MCF 10A (cell line): Measurements from ENCODE around the gene TMCO4. TPM values are rescaled to one million over a fixed set of nuclear protein-coding genes. Genes with fewer than 3 reads are reported as not detected.
"Not testable (repeated sequence)": the region's sequence is repeated elsewhere in the genome, so short reads cannot be mapped to it uniquely, and the experiment has no call there.

Experiments
- Bru-seq: library from RNA; stranded (reverse); fragments of 400-500 nt; gene quantifications from one replicate; lab custom pipeline; 2021; lab: Mats Ljungman, UMichigan
- BruChase-seq, 2 experiments: library from RNA; stranded (reverse); fragments of 400-500 nt; gene quantifications; one replicate each; lab custom pipeline; 2021; lab: Mats Ljungman, UMichigan
- BruUV-seq: library from RNA; stranded (reverse); fragments of 400-500 nt; replicated peaks from 2 replicates; lab custom pipeline; 2021; lab: Mats Ljungman, UMichigan
- CTCF ChIA-PET: fragments of 300-600 bp; sonication (Branson Sonifier 250); formaldehyde crosslinking; extraction: SDS; loops from one replicate; lab custom pipeline; 2021; ENCODE audit warnings: antibody characterized with exemption, inconsistent platforms; lab: Yijun Ruan, JAX
- POLR2A ChIA-PET: fragments of 300-600, 350-650 bp; sonication (Branson Sonifier 250); formaldehyde crosslinking; extraction: SDS; loops from one replicate; lab custom pipeline; 2020; ENCODE audit warnings: antibody characterized with exemption, inconsistent platforms; lab: Yijun Ruan, JAX
- DNase-seq: peaks from one replicate; pipeline ENCODE4 v3.0.0-alpha.2; 2018; ENCODE audit not compliant: unreplicated experiment
- H3K27ac Mint-ChIP-seq: one replicate; pipeline ENCODE4 v1.8.0; 2022; ENCODE audit warnings: mild to moderate bottlenecking, low read depth, mixed read lengths; ENCODE audit not compliant: unreplicated experiment
- H3K27me3 Mint-ChIP-seq: one replicate; pipeline ENCODE4 v1.8.0; 2022; ENCODE audit warnings: mixed read lengths; ENCODE audit not compliant: insufficient read depth, unreplicated experiment
- H3K36me3 Mint-ChIP-seq: one replicate; pipeline ENCODE4 v1.8.0; 2022; ENCODE audit warnings: mild to moderate bottlenecking, moderate library complexity, mixed read lengths; ENCODE audit not compliant: insufficient read depth, unreplicated experiment
- H3K4me1 Mint-ChIP-seq: one replicate; pipeline ENCODE4 v1.8.0; 2022; ENCODE audit warnings: mixed read lengths; ENCODE audit not compliant: insufficient read depth, unreplicated experiment
- H3K4me3 Mint-ChIP-seq: one replicate; pipeline ENCODE4 v1.8.0; 2022; ENCODE audit warnings: mild to moderate bottlenecking, moderate library complexity, mixed read lengths; ENCODE audit not compliant: unreplicated experiment
- H3K9me3 Mint-ChIP-seq: one replicate; pipeline ENCODE4 v1.8.0; 2022; ENCODE audit warnings: mixed read lengths; ENCODE audit not compliant: unreplicated experiment
- intact Hi-C: fragments of 100-400 bp; cut with micrococcal nuclease; formaldehyde crosslinking; loops from 2 replicates; pipeline ENCODE4 v1.14.1; 2022
- long read RNA-seq: library from polyadenylated mRNA; stranded (forward); transcript quantifications from one replicate; pipeline ENCODE4 v2.0.0, GENCODE V29; 2022
- total RNA-seq: library from RNA; stranded (reverse); gene quantifications from 2 replicates; pipeline ENCODE4 v1.2.3, GENCODE V29; 2022
- TF ChIP-seq, protein P1 (sequence below): fragments of 200-600 bp; IDR thresholded peaks from one replicate; pipeline ENCODE4 v1.8.0; 2022; ENCODE audit warnings: antibody characterized with exemption, mild to moderate bottlenecking; ENCODE audit not compliant: unreplicated experiment

TMCO4 gene
- total RNA-seq (19.0 and 20.5 TPM in 2 replicates), Bru-seq, nascent RNA (percentile 59 among the genes with signal in this experiment), BruChase-seq, experiment 1, labeled RNA remaining after a 6-hour chase (percentile 55 among the genes with signal in this experiment), BruChase-seq, experiment 2, labeled RNA remaining after a 2-hour chase (percentile 61 among the genes with signal in this experiment)
- long read RNA-seq, transcript TMCO4-201 (16 exons, 2,974 nt) = major isoform, 6 of 58 reads
- long read RNA-seq, partial matches to known transcripts = 8 of 58 reads
- long read RNA-seq, other reads (novel, unspliced or antisense) = 44 of 58 reads

GRCh38 chr1:19799230-19800075 lies at the start of gene TMCO4:
TMCO4 (minus strand) TSS chr1:19799916; CDS start chr1:19780758, 19,158 bp downstream.
- peak; percentile 49 for DNase-seq
- BruUV-seq = no TSS peak
- peaks cover 21% of the 10 kb centered on the region for H3K4me1 Mint-ChIP-seq
- no peaks in the 10 kb centered on the region for H3K27me3 Mint-ChIP-seq
- TF ChIP-seq, protein P1, sequence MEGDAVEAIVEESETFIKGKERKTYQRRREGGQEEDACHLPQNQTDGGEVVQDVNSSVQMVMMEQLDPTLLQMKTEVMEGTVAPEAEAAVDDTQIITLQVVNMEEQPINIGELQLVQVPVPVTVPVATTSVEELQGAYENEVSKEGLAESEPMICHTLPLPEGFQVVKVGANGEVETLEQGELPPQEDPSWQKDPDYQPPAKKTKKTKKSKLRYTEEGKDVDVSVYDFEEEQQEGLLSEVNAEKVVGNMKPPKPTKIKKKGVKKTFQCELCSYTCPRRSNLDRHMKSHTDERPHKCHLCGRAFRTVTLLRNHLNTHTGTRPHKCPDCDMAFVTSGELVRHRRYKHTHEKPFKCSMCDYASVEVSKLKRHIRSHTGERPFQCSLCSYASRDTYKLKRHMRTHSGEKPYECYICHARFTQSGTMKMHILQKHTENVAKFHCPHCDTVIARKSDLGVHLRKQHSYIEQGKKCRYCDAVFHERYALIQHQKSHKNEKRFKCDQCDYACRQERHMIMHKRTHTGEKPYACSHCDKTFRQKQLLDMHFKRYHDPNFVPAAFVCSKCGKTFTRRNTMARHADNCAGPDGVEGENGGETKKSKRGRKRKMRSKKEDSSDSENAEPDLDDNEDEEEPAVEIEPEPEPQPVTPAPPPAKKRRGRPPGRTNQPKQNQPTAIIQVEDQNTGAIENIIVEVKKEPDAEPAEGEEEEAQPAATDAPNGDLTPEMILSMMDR = peak; percentile 33
- peak within 1 kb of the TSS; percentile 88 for H3K4me3 Mint-ChIP-seq
- peak within 1 kb of the TSS; percentile 75 for H3K27ac Mint-ChIP-seq
- intact Hi-C loops = no loop called here
- no peaks in the 10 kb centered on the region for H3K9me3 Mint-ChIP-seq
- CTCF ChIA-PET = interaction anchor here (0.7 kb wide), 1 partner anchor 585 kb away, joined by 3 read pairs; no protein-coding TSS in a partner anchor
- POLR2A ChIA-PET = interaction anchor here (0.6 kb wide), 1 partner anchor 19 kb away, joined by 4 read pairs; no protein-coding TSS in a partner anchor
- H3K36me3 Mint-ChIP-seq = peaks cover 20% of the 10 kb centered on the region

DNA sequence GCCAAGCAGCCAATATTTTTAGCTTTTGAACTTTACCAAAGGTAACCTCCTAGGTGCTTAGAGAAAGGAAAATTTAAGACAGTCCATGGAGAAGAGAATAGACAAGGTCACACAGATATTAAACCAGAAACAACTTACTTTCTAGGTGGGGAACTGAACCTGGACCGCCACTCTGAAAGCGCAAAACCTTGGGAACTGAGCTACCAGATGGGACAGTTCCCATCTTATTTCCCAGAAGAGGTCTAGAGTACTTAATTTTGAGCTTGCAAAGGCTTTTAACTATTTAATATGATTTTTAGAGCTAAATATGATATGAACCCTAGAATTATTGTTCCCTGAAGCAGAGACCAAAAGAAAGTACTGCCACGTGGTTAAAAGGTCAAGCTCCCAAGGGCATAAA lies 49.6 kb upstream of the TMCO4 start:
- H3K27me3 Mint-ChIP-seq, DNase-seq, H3K36me3 Mint-ChIP-seq, H3K4me3 Mint-ChIP-seq, intact Hi-C loops, H3K27ac Mint-ChIP-seq, H3K9me3 Mint-ChIP-seq, BruUV-seq, CTCF ChIA-PET, H3K4me1 Mint-ChIP-seq: not testable (repeated sequence)
- POLR2A ChIA-PET = interaction anchor here (0.5 to 0.7 kb wide), 3 partner anchors 30 to 1363 kb away, joined by 3 to 4 read pairs (median 3); no protein-coding TSS in a partner anchor

- H3K27me3 Mint-ChIP-seq, intact Hi-C loops, DNase-seq, H3K4me1 Mint-ChIP-seq, POLR2A ChIA-PET, BruUV-seq, H3K4me3 Mint-ChIP-seq, H3K9me3 Mint-ChIP-seq, CTCF ChIA-PET, H3K27ac Mint-ChIP-seq, H3K36me3 Mint-ChIP-seq: not testable (repeated sequence)
These were observed 47.6 kb upstream of the TMCO4 start for GRCh38 chr1:19847334-19847733.

DNA sequence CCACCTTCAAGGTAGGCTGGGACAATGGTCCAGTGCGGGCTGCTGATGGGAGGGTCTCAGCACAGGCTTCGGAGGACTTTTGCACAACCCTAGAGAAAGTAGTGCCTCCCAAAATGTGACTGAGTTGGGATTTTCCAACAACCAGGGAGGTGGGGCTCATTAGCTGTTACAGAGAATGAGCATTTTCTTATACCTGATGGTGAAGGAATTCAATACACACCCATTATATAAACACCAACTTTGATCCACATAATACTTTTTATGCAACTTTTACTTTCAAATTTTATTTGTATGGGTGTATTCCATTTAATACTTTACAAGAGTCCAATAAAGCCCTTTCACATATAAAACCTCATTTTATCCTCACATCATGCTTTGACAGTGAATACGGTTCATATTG lies 46.6 kb upstream of the TMCO4 start:
- Mint-ChIP-seq H3K4me1 (no peaks in the 10 kb centered on the region), H3K4me3 (no peak overlapping the region), H3K27ac (no peak overlapping the region), H3K9me3 (no peaks in the 10 kb centered on the region), H3K27me3 (no peaks in the 10 kb centered on the region), H3K36me3 (no peaks in the 10 kb centered on the region)
- BruUV-seq = no TSS peak
- ChIA-PET POLR2A (no interaction called here), CTCF (interaction anchor here (1.5 kb wide), 1 partner anchor 36 kb away, joined by 4 read pairs; the partner anchor contains the start of gene OTUD3)
- DNase-seq = no peak
- intact Hi-C loops = no loop called here
- TF ChIP-seq, protein P1 = no peak
